SH-SY5Y (cell line): ENCODE data around the gene HEYL.

ENCODE experiments used
- GATA2 ChIP-seq: IDR thresholded peaks from 2 replicates; pipeline ENCODE4 v1.6.1; 2011; ENCODE audit warnings: mild to moderate bottlenecking, low read depth, low read length
- GATA3 ChIP-seq: IDR thresholded peaks from 2 replicates; pipeline ENCODE4 v1.6.1; 2011; ENCODE audit warnings: low read depth, mild to moderate bottlenecking, low read length, moderate library complexity

DNA sequence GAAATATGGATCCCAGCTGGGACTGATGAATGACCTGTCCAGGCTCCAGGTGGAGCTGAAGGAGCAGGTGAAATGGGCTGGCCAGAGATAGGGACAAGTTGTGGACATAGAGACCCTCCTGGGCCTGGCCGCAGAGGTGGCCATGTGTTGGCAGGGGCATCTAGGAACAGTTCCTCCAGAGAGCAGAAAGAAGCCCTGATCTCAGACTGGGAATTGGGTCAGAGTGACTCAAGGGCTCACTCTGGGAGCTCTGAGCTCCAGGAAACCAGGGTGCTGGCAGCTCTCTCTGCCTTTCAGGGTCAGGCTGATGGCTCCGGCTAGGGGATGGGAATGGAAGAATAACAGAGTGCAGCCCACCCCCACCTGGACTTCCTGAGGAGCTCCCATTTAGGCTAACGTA lies 29.5 kb upstream of the HEYL start:
- TF ChIP-seq GATA2, result no peak
- TF ChIP-seq GATA3, result no peak
